ENCODE results near the gene ORAI3.

DNA sequence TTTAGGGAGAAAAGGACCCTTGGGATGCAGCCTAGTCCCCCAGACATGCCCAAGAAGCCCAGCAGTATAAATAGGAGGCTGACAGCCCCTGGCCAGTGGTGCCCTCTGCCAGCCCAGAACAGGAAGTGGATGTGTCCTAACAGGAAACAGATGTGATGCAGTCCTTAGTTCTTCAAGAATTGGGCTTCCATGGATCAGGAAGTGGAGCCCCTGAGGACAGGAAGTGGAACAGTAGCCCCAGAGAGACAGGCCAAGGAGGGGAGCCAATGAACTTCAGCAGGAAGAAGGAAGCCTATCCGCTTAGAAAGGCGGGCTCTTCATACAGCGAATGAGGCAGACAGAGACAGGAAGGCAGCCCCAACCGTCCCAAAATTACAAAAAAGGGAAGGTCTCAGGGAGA lies 45.3 kb upstream of the ORAI3 start:
- TF ChIP-seq, protein P1, sequence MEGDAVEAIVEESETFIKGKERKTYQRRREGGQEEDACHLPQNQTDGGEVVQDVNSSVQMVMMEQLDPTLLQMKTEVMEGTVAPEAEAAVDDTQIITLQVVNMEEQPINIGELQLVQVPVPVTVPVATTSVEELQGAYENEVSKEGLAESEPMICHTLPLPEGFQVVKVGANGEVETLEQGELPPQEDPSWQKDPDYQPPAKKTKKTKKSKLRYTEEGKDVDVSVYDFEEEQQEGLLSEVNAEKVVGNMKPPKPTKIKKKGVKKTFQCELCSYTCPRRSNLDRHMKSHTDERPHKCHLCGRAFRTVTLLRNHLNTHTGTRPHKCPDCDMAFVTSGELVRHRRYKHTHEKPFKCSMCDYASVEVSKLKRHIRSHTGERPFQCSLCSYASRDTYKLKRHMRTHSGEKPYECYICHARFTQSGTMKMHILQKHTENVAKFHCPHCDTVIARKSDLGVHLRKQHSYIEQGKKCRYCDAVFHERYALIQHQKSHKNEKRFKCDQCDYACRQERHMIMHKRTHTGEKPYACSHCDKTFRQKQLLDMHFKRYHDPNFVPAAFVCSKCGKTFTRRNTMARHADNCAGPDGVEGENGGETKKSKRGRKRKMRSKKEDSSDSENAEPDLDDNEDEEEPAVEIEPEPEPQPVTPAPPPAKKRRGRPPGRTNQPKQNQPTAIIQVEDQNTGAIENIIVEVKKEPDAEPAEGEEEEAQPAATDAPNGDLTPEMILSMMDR (conservative IDR thresholded peaks at IDR 0.05 in 1 of 2, IDR thresholded peaks at IDR 0.05 in 1 of 2; ENCODE audit: low read depth in 1 of 2, low read length in 2 of 2), result no peak
- no peak for TF ChIP-seq EZH2 (IDR thresholded peaks at IDR 0.05; ENCODE audit: low read length, missing control alignments)

All from fibroblast of lung (primary cell).